HG03196 (cell line): ENCODE data around the gene ALOX5.
"Not testable (repeated sequence)": the region's sequence is repeated elsewhere in the genome, so short reads cannot be mapped to it uniquely, and the experiment has no call there.

Source experiments
- ATAC-seq: cut with Tn5 transposase; IDR thresholded peaks from one replicate; pipeline ENCODE4 v1.9.1; 2021; ENCODE audit not compliant: unreplicated experiment

The ALOX5 gene

DNA sequence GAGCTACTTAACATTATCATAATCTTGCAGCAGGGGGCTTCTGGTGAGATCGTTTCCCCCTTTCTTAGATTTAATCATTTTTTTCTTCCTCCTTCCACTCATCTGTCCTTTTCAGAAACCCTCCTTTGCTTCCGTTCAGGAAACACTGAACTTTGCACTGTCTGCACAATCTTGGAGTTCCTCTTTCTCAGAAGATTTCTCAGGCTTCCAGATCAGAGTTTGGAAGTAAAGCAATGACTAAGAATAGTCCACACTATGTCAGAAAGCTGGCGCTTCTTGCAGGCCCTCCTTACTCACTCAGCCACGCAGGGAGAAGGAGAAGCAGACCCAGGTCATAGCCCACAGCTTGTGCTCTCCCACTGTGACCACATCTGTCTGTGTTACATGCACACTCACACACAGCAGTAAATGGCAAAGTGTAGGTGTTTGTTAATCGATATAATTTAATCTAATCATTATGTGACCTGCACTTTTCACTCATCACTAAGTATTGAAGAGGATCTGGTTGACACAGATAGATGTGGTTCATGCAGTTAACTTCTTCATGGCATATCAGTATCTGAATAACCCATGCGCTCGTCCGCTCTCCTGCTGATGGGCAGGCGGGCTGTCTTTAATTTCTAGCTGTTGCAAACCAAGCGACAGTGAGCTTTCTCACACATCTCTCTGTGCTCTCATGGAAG lies 30.2 kb downstream of the ALOX5 start:
- no peak for ATAC-seq

DNA sequence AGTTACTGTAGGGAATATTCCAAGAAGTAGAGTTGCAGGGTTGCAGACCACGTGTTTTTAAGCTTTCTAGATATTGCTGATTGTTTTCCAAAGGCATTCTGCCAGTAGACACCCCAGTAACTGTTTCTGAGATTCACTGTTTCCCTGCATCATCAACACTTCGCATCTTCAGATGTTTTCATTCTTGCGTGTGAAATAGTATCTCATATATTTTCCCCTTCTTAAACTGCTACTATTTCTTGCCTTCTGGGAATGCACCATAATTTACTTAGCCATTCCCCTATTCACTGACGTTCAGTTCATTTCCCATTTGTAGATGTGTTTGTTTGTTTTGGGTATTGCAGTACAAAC lies 30.7 kb downstream of the ALOX5 start:
- no peak for ATAC-seq

DNA sequence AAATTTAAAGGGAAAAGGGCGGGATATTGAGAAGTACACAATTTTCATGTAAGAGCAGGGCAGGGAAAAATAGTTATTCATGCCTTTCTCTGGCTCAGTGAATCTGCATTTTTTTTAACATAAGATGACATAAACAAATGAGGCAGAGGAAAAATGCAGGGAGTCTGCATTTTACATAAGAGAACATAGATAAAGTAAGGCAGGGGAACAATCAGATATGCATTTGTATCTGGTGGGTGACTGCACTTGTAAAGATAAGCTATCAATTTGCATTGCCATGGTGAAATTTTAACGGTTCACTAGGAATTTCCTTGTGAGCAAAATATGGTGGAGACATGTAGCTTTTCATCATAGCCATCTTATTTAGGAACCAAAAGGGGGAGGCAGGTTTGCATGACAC lies 33.5 kb downstream of the ALOX5 start:
- no peak for ATAC-seq

DNA sequence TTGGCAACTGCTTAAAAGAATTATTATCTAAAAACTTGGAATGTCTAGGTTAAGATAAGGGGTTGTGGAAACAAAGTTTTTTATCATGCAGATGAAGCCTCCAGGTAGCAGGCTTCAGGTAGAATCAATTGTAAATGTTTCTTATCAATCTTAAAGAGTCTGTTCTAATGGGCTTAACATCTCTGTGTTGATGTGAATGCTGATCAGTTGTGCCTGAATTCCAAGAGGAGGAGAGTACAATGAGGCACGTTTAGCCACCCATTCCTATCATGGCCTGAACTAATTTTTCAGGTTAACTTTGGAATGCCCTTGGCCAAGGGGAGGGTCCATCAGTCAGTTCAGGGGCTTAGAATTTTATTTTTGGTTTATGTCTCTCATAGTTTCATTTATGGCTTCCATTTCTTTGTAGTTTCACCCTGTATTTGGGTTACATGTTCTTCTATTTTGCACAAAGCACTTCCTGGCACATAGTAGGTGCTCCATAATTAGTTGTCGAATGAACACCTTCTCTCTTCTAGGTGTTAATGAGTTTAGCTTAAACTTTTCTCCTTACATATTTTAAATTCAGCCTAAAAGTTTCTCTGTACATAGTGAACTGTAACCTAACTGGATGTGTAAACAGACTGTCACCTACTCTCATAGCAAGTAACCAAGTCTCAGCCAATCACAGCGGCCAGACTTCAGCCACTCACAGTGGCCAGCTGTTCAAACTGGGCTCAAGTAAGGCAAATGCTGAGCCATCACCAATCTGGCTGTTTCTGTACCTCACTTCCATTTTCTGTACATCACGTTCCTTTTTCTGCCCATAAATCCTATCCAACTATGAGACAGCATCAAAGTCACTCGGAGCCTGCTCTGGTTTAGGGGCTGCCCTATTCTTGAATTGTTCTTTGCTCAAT lies 34.7 kb downstream of the ALOX5 start:
- ATAC-seq, result no peak

DNA sequence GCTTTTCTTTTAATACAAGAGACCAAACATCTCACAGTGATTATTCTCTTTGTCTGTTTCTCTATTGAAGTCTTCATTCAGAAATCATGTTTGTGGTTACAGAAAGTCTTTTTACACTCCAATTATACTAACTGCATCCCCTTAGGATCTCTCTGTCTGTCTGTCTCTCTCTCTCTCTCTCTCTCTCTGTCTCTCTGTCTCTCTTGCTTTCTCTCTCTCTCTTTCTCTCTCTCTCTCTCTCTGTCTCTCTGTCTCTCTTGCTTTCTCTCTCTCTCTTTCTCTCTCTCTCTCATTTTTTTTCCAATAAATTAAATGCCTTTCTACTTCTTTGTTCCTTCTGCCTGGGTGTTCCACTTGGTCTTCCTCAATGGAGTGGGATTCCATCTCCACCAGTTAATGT lies 35.3 kb downstream of the ALOX5 start:
- not testable (repeated sequence) for ATAC-seq

DNA sequence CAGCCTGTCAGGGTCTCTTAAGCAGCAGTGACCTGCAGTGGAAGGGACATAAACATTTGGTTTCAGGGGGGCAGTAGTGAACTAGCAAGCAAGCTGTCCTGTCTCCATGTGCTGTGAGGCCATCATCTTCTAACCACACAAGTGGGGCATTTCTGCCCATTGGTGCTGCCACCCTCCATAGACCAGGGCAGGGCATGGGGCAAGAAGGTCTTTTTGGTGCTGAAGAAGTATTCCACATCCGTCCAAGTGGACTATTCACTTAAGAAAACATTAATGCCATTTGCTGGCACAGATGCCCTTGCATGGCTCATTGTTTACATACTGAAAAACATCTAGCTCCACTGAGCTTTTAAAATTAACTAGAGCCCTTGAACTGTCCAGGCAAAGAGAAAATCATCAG lies 35.8 kb downstream of the ALOX5 start:
- no peak for ATAC-seq

DNA sequence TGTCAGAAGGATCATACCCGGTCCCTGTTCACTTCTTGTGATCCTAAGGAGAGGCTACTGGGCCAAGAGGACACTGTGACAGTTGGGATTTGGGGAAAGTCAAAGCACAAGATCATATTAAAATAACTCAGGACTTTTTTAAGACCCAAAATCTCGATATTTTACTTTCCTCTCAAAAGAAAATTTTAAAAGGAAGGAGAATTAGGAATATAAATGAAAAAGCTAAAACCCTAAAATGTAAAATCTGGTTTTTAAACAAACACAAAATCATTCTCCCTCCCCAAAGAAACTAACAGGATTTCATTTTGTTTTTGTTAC lies 36.4 kb downstream of the ALOX5 start:
- no peak for ATAC-seq

DNA sequence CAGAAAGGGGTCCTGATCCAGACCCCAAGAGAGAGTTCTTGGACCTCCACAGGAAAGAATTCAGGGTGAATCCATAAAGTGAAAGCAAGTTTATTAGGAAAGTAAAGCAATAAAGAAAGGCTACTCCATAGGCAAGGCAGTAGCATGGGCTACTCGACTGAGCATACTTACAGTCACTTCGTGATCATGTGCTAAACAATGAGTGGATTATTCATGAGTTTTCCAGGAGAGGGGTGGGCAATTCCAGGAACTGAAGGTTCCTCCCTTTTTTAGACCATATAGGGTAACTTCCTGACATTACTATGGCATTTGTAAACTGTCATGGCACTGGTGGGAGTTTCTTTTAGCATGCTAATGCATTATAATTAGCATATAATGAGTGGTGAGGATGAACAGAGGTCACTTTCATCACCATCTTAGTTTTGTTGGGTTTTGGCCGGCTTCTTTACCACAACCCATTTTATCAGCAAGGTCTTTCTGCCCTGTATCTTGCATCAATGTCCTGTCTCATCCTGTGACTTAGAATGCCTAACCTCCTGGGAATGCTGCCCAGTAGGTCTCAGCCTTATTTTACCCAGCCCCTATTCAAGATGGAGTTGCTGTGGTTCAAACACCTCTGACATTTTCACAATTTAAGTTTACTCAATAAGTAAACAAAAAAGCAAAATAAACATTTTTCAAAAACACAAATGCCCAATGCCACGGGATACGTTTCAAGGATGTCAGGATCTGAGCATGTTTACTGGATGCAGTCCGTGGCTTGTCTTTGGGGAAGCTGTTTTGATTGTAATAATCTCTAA lies 37.0 kb downstream of the ALOX5 start:
- ATAC-seq, result no peak

DNA sequence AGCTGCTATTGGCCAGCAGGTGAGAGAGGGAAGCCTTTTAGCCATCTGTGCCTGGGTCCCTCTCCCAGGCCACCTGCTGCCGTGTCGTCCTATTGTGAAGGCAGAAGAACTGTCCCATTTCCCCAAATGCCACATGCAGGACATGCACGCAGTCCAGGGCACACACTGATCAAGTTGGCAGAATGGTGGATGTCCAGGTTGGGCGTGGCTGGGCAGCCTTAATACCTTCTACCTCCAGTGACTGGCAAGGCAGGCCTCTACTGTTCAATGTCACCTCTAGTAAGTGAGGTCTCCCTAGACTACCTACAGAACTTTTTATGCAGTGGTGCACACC lies 37.6 kb downstream of the ALOX5 start:
- no peak for ATAC-seq

DNA sequence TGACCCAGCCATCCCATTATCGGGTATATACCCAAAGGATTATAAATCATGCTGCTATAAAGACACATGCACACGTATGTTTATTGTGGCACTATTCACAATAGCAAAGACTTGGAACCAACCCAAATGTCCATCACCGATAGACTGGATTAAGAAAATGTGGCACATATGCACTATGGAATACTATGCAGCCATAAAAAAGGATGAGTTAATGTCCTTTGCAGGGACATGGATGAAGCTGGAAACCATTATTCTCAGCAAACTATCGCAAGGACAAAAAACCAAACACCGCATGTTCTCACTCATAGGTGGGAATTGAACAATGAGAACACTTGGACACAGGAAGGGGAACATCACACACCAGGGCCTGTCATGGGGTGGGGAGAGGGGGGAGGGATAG lies 41.0 kb downstream of the ALOX5 start:
- not testable (repeated sequence) for ATAC-seq

DNA sequence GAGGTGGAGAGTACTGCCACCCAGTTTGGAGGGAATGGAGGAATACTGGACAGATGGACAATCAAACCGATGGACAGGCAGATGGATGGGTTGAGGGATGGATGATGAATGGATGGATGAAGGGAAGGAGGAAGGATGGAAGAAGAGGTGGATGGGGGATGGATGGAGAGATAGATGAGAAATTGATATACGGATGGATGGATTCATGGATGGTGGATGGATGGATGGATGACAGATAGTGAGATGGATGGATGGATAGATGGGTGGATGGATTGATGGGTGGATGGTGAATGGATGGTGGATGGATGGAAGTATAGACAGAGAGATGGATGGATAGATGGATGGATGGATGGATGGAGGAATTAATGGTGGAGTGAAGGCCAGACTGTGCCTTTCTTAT lies 42.6 kb downstream of the ALOX5 start:
- no peak for ATAC-seq

DNA sequence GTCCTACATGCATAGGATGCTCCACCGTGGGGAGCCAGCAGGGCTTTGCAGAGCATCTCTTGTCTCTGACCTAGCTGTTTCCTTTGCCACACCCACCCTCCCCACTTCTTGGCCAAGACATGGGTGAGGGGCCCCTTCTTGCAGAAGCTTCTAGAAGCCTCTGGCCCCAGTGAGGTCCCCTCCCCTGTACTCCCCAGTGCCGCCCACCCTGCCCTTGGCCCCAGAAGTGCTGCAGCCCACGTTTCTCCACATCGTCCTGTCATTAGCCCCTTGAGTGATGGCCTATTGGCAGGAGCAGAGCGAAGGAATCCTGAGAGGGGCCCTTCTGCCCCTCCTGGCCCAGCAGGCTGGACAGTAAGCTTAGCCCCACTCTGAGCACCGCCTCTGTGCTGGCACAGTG lies 43.7 kb downstream of the ALOX5 start:
- no peak for ATAC-seq

DNA sequence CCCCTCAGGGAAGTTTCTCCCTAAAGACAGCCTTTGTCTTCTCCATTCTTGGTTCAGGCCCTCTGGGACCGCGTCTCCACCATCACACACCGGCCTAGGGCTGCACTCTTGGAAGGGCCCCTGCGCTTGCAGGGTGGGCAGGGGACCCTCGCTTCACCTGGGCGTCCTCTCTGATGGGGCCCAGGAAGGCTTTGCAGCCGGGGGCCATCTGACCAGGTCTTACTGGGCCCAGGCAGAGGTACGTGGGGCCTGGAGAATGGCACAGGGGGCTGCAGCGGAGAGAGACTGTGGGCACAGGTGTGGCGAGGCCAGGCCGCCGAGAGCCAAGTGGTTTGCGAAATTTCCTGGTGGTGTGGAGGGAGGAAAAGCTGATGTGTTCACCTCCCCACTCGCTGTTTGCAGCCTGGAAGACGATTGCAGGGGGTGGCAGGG lies 44.4 kb downstream of the ALOX5 start:
- no peak for ATAC-seq

DNA sequence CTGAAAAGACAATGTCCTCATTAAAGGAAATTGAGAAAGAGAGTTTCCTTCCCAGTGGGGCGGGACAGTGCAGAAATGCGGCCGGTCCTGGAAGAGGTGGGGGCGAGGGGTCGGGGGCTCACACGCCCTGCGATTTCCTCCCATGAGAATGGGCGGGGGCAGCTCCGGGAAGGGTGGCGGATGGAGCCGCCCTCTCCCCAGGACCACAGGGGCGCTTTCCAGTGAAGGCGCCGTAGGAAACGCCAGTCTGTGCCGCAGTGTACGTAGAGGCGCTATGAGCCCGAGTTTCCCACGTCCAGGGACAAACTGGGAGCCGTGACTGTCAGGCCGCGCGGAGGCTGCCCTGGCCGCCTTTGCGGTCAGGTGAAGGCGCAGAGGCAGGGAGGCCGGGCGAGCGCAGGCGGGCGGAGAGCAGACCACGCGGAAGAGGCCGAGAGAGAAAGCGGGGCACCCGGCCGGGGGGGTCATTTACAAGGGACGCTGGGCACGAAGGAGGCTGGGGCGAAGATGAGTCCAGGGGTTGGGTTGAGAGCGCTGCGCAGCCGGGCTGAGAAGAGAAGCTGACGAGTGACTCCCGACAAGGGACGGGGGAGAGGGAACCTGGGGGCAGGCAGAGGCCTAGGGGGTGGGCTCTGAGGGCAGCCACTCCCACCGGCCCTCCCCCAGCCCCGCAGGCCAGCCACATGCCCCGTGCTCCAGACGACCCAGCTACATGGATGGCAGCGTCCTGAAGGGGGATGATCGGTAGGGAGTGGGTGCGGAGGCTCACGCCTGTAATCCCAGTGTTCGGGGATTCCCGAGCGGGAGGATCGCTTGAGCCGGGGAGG lies 45.0 kb downstream of the ALOX5 start:
- ATAC-seq, result peak; percentile 65

DNA sequence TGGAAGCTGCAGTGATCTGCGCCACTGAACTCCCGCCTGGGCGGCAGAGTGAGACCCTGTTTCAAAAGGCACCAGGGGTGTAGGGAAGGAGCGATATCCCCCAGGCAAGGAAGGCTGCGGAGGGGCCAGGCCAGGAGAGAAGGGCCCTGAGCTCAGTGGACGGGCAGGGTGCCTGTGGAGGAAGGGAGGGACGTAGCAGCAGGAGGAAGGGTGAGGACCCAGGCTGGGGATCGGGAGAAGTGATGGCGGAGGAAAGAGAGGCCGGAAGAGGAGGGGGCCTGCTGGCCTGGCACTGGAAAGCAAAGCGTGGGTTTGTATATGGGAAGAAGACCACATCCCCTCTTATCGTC lies 45.6 kb downstream of the ALOX5 start:
- ATAC-seq, result peak; percentile 4

DNA sequence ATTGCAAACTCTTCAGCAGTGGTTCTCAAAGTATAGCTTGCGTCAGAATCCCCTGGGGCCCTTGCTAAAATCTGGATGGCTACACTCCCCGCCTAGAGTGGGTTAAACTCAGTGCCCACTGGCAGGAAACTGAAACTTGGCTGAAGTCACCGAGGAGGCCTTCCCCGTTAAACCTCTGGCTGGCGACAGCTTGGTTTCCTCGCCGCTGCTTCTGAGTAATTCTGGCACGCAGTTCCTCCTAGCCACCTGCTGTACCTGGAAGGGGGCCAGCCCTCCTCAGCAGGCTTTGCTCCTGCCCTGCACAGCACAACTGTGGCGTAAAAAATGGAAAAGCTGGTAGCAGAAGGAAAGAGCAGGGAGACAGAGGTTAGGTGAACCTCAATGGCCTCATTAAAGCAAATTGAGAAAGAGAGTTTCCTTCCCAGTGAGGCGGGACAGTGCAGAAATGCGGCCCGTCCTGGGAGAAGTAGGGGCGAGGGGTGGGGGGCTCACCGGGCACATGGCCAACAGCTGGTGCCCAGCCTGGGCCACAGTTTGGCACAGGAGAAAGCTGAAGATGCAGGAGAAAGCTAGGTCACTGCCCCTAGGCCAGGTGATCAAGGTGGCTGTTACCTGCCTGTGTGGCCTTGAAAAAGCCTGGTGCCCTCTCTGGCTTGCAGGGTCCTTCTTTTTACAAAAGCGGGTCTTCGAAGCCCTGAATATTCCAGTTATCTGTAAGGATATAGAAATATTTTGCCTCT lies 46.6 kb downstream of the ALOX5 start:
- peak; percentile 58 for ATAC-seq

DNA sequence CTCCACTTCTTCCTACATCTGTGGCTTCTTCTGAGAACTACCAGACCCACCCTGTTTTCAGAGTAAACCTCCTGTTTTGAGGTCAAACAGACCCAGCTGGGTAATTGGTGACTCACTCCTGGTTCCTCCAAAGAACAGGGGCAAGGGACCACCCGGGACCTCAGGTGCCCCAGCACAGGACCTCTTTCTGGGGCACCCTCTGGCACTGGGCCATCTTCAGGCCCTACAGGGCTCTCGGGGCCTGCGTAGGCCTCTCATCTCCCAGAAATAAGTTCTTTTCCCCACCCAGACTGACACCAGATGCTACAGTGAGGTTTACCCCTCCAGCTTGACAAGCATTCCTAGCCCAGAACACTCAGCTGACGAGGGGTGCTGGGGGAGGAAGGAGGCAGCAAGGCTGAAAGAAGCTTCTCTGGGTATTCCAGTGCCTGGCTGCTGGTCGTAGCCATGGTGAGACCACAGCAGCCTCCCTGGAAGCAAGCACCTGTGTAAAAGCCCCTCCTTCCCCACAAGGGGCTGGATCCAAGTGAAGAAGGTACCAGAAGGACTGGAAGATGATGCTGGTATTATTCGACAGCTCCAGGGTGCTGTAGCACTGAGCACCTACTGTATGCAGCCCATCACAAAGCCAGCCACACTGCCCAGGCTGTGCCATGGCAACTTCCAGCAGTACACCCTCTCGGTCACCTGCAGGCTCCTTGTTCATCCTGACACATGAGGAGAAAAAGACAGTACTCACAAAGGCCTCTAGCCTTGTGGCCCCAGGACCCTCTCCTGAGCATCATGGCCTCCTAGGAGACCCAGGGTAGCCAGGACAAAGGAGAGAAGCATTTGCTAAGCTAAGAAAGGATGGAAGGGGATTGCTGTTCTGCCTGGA lies 47.4 kb downstream of the ALOX5 start:
- ATAC-seq, result no peak

DNA sequence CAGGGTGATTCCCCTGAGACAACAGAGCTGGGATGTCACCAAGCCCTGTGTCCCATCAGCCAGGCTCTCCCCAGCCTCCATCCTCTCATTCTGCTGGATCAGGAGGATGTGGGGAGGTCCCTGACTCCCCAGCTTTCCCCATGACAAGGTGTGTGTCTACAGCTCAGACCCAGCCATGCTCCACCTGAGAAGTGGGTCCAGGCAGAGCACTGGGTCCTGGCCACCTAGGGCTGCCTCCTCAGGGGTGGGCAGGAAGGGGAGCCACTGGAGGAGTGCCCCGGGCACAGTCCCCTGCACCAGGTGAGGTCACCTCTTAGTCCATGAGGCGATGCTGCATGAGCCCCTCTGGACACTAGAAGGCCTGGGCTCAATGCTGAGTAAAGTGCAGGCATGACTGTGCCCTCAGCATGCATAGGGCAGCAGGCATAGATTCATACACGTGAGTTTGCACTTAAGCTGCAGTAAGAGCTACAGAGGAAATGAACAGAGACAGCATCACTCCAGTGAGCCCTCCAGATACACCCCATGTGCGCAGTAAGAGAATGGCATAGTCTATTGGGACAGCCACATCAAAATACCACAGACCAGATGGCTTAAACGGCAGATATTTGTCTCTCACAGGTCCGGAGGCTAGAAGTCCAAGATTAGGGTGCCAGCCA lies 48.3 kb downstream of the ALOX5 start:
- ATAC-seq, result no peak
